Neural progenitor cell (in vitro differentiated cells): ENCODE measurements around the gene CCL24. TPM values are rescaled to one million over a fixed set of nuclear protein-coding genes. Genes with fewer than 3 reads are reported as not detected.

Experiments
- DNase-seq: peaks from one replicate; pipeline ENCODE4 v3.0.0-alpha.2; 2016; ENCODE audit warnings: low spot score
- H2AFZ ChIP-seq: fragments of 200-600 bp; sonication (generic); replicated peaks from 2 replicates; pipeline ENCODE4 v1.6.1; 2016; ENCODE audit warnings: antibody characterized with exemption
- H3F3A ChIP-seq: fragments of 200-600 bp; sonication (generic); 2 replicates; pipeline ENCODE4 v1.6.1; 2016; ENCODE audit warnings: antibody characterized with exemption, low read depth
- H3K27ac ChIP-seq: fragments of 200-600 bp; sonication (generic); 2 replicates; pipeline ENCODE4 v1.5.1; 2016; ENCODE audit warnings: mild to moderate bottlenecking
- H3K27me3 ChIP-seq: fragments of 200-600 bp; sonication (generic); 2 replicates; pipeline ENCODE4 v1.6.1; 2016; ENCODE audit warnings: mild to moderate bottlenecking, moderate library complexity
- H3K36me3 ChIP-seq: fragments of 200-600 bp; sonication (generic); 2 replicates; pipeline ENCODE4 v1.5.1; 2016
- H3K4me1 ChIP-seq: fragments of 200-600 bp; sonication (generic); 2 replicates; pipeline ENCODE4 v1.6.1; 2016; ENCODE audit warnings: mixed run types
- H3K4me2 ChIP-seq: fragments of 200-600 bp; sonication (generic); 2 replicates; pipeline ENCODE4 v1.6.1; 2016
- H3K4me3 ChIP-seq: fragments of 200-600 bp; sonication (generic); 2 replicates; pipeline ENCODE4 v1.5.1; 2016
- H3K79me2 ChIP-seq: fragments of 200-600 bp; sonication (generic); 2 replicates; pipeline ENCODE4 v1.6.1; 2016; ENCODE audit warnings: low read depth
- H3K9ac ChIP-seq: fragments of 200-600 bp; sonication (generic); 2 replicates; pipeline ENCODE4 v1.6.1; 2016
- H3K9me3 ChIP-seq: fragments of 200-600 bp; sonication (generic); 2 replicates; pipeline ENCODE4 v1.5.1; 2016; ENCODE audit warnings: low read depth
- H4K20me1 ChIP-seq: fragments of 200-600 bp; sonication (generic); 2 replicates; pipeline ENCODE4 v1.6.1; 2016; ENCODE audit warnings: low read depth
- H3K27ac Mint-ChIP-seq: 3 replicates; pipeline ENCODE4 v1.8.0; 2021; ENCODE audit warnings: mixed read lengths
- H3K27me3 Mint-ChIP-seq: 2 replicates; pipeline ENCODE4 v1.8.0; 2022; ENCODE audit warnings: low read depth, mild to moderate bottlenecking, inconsistent platforms, moderate library complexity, mixed read lengths; ENCODE audit not compliant: insufficient read depth
- H3K36me3 Mint-ChIP-seq: 3 replicates; pipeline ENCODE4 v1.8.0; 2021; ENCODE audit warnings: mixed read lengths
- H3K4me1 Mint-ChIP-seq: 3 replicates; pipeline ENCODE4 v1.8.0; 2021; ENCODE audit warnings: mixed read lengths
- H3K4me3 Mint-ChIP-seq: 3 replicates; pipeline ENCODE4 v1.8.0; 2021; ENCODE audit warnings: mild to moderate bottlenecking, moderate library complexity, mixed read lengths
- H3K9me3 Mint-ChIP-seq: 3 replicates; pipeline ENCODE4 v1.8.0; 2020; ENCODE audit warnings: mixed read lengths
- EZH2 ChIP-seq: fragments of 200-600 bp; sonication (generic); IDR thresholded peaks from 2 replicates; pipeline ENCODE4 v1.6.1; 2017; ENCODE audit warnings: antibody characterized with exemption, mild to moderate bottlenecking, moderate library complexity
- EZH2phosphoT487 ChIP-seq: fragments of 200-600 bp; sonication (generic); IDR thresholded peaks from 2 replicates; pipeline ENCODE4 v1.6.1; 2017; ENCODE audit warnings: antibody characterized with exemption
- total RNA-seq: library from RNA; depleted of rRNA; stranded (reverse); fragments of >200 nt; gene quantifications from 2 replicates; pipeline ENCODE4 v1.2.3, GENCODE V29; 2015; ENCODE audit warnings: low replicate concordance
- TF ChIP-seq, protein P1 (sequence below): fragments of 200-600 bp; sonication (generic); IDR thresholded peaks from 2 replicates; pipeline ENCODE4 v1.5.1; 2017; ENCODE audit warnings: antibody characterized with exemption, mild to moderate bottlenecking

Gene CCL24
- total RNA-seq, 1 donor from 2014 or later: not detected

DNA sequence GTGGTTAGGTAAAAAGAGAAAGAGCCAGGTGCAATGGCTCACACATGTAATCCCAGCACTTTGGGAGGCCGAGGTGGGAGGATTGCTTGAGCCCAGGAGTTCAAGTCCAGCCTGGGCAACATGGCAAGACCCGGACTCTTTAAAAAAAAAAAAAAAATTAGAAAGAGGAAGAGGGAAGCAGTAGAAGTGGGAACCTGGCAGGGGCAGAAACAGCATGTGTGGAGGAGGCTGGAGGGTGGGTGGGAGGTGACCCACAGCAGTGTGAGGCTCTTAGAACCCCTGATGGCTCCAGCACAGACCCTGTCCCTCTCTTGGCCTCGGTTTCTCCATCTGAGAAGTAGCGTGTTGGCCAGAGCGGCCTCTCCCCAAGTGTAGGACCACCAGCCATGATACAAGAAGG, 4.9 kb upstream of the CCL24 start:
- H3F3A ChIP-seq: no peaks in the 10 kb centered on the region
- no peak overlapping the region for H3K4me3 ChIP-seq
- no peaks in the 10 kb centered on the region for H3K9me3 Mint-ChIP-seq
- no peaks in the 10 kb centered on the region for H3K79me2 ChIP-seq
- no peak overlapping the region for H3K4me2 ChIP-seq
- DNase-seq: no peak
- no peak overlapping the region for H3K27ac ChIP-seq
- H4K20me1 ChIP-seq: no peaks in the 10 kb centered on the region
- H3K9me3 ChIP-seq: no peaks in the 10 kb centered on the region
- H3K36me3 ChIP-seq: no peaks in the 10 kb centered on the region
- H3K27me3 ChIP-seq: no peaks in the 10 kb centered on the region
- no peak overlapping the region for H3K4me3 Mint-ChIP-seq
- peaks cover 7% of the 10 kb centered on the region for H3K27me3 Mint-ChIP-seq
- no peak overlapping the region for H2AFZ ChIP-seq
- TF ChIP-seq, protein P1, sequence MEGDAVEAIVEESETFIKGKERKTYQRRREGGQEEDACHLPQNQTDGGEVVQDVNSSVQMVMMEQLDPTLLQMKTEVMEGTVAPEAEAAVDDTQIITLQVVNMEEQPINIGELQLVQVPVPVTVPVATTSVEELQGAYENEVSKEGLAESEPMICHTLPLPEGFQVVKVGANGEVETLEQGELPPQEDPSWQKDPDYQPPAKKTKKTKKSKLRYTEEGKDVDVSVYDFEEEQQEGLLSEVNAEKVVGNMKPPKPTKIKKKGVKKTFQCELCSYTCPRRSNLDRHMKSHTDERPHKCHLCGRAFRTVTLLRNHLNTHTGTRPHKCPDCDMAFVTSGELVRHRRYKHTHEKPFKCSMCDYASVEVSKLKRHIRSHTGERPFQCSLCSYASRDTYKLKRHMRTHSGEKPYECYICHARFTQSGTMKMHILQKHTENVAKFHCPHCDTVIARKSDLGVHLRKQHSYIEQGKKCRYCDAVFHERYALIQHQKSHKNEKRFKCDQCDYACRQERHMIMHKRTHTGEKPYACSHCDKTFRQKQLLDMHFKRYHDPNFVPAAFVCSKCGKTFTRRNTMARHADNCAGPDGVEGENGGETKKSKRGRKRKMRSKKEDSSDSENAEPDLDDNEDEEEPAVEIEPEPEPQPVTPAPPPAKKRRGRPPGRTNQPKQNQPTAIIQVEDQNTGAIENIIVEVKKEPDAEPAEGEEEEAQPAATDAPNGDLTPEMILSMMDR: no peak
- TF ChIP-seq EZH2phosphoT487 (no peak), EZH2 (no peak)
- H3K4me1 ChIP-seq: no peaks in the 10 kb centered on the region
- H3K36me3 Mint-ChIP-seq: no peaks in the 10 kb centered on the region
- H3K9ac ChIP-seq: no peak overlapping the region
- no peak overlapping the region for H3K27ac Mint-ChIP-seq
- no peaks in the 10 kb centered on the region for H3K4me1 Mint-ChIP-seq

DNA sequence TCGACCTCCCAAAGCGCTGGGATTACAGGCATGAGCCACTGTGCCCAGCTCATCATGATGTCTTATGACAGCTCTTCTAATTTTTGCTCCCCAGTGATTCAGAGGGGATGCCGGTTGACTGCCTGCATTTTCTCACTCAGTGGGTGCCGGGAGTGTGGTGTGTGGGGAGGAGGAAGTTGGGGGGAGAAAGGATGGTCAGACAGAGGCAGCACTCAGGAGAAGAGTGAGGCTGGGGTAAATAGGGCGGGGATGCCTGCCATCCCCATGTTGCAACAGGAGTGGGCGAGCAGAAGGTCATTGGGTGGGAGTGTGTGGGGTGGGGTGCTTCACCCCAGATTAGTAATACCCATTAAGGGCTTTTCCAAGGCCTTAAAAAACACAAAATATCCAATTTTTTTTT, 3.5 kb upstream of the CCL24 start:
- Mint-ChIP-seq H3K4me1 (no peaks in the 10 kb centered on the region), H3K36me3 (no peaks in the 10 kb centered on the region), H3K27ac (no peak overlapping the region), H3K4me3 (no peak overlapping the region), H3K9me3 (no peaks in the 10 kb centered on the region), H3K27me3 (peaks cover 7% of the 10 kb centered on the region)
- no peaks in the 10 kb centered on the region for H3K4me1 ChIP-seq
- no peaks in the 10 kb centered on the region for H3K27me3 ChIP-seq
- H3F3A ChIP-seq: no peaks in the 10 kb centered on the region
- no peak overlapping the region for H2AFZ ChIP-seq
- TF ChIP-seq EZH2 (no peak), EZH2phosphoT487 (no peak)
- TF ChIP-seq, protein P1: no peak
- H3K79me2 ChIP-seq: no peaks in the 10 kb centered on the region
- no peak overlapping the region for H3K4me3 ChIP-seq
- no peak for DNase-seq
- H3K9ac ChIP-seq: no peak overlapping the region
- H3K36me3 ChIP-seq: no peaks in the 10 kb centered on the region
- H4K20me1 ChIP-seq: no peaks in the 10 kb centered on the region
- no peak overlapping the region for H3K4me2 ChIP-seq
- H3K9me3 ChIP-seq: no peaks in the 10 kb centered on the region
- H3K27ac ChIP-seq: no peak overlapping the region

DNA sequence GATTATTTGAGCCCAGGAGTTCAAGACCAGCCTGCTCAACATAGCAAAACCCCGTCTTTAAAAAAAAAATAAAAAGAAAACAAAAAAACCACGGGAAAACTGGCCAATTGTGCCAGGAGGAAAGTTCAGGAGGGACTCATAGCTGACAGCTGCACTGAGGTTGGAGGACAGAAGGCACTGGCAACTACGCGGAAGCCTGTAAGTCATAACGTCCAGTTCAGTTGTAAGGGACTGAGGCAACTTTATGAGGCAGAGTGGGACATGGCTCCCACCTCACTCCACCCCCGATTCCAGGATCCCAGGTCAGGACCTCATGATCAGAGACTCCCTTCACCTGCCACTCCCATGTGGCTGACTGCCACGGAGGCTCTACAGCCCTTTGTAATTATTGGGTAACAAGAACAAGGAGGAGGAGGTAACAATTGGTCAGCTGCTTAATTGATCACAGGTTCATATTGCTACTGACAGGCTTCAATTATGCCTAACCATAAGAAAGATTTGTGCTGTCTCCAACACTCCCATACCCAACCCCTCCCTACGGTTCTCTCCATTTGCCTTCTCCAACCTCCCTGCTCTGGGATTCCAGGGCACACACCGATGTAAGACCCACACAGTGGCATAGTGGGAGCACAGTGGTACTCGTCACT, 1.9 kb upstream of the CCL24 start:
- Histone ChIP-seq H3K9ac (no peak overlapping the region), H3K27me3 (no peaks in the 10 kb centered on the region), H3F3A (no peaks in the 10 kb centered on the region), H3K9me3 (no peaks in the 10 kb centered on the region), H3K4me1 (no peaks in the 10 kb centered on the region), H4K20me1 (no peaks in the 10 kb centered on the region), H3K79me2 (no peaks in the 10 kb centered on the region), H3K4me3 (no peak overlapping the region), H3K27ac (no peak overlapping the region), H2AFZ (no peak overlapping the region), H3K36me3 (no peaks in the 10 kb centered on the region), H3K4me2 (no peak overlapping the region)
- H3K27me3 Mint-ChIP-seq: peaks cover 5% of the 10 kb centered on the region
- no peak for DNase-seq
- no peaks in the 10 kb centered on the region for H3K36me3 Mint-ChIP-seq
- H3K4me3 Mint-ChIP-seq: no peak overlapping the region
- no peaks in the 10 kb centered on the region for H3K4me1 Mint-ChIP-seq
- no peaks in the 10 kb centered on the region for H3K9me3 Mint-ChIP-seq
- TF ChIP-seq, protein P1: no peak
- TF ChIP-seq EZH2: no peak
- no peak for TF ChIP-seq EZH2phosphoT487
- H3K27ac Mint-ChIP-seq: no peak overlapping the region
